GM21381 (cell line): Measurements from ENCODE around the gene PDXK.
A peak's percentile ranks its signal among the peaks of the same experiment; 100 is the strongest.

Experiments
- ATAC-seq: cut with Tn5 transposase; IDR thresholded peaks from one replicate; pipeline ENCODE4 v1.9.1; 2021; ENCODE audit warnings: mild to moderate bottlenecking, moderate library complexity; ENCODE audit not compliant: unreplicated experiment

Gene PDXK

DNA sequence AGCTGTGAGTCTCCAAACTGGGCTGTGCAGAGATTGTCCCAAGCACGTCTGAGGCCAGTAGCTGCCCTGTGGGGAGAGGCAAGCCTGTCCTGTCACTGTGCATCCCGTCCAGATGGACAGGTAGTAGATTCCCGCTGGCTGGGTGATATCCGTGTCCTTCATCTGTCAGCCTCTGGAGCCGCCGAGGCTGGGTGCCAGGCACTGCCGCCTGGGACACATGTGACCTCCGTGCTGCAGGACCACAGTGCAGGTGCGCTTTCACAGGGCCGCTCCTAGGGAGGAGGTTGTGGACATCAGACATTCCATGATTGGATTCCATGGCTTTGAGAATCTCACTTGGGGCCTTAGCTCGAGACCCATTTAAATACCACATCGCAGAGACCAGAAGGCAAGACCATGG lies 4.7 kb downstream of the PDXK start:
- ATAC-seq, result no peak

DNA sequence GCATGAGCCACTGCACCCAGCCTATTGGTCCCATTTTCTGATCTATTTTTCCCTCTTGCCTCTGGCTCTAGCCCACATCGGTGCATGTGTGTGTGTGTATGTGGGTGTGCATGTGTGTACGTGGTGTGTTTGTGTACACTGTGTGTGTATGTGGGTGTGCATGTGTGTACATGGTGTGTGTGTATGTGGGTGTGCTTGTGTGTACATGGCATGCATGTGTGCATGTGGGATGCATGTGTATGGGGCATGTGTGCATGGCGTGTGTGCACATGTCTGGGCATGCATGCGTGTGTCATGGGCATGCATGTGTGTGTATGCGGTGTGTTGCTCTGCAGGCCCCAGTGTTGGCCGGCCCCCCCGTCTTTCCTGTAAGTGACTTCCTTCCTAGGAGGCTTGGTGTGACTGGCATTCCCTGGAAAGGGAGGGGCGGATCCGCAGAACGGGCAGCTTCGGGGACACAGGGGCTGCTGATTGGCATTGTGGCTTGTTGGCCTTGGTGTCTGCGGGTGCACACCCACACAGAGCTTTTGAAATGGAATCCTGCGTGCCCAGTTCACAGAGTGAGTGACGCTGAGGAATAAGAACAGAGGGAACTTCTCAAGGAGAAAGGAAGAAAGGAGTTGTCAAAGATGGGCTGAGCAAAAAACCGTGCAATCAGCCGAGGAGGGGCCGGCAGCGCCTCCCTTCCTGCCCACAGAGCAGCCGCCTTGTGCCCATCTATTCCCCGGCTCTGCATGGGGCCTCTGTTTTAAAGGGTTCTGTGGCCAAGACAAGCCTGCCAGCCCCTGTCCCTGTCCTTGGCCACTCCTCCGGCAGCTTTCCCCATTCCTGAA lies 8.0 kb downstream of the PDXK start:
- ATAC-seq, result no peak

DNA sequence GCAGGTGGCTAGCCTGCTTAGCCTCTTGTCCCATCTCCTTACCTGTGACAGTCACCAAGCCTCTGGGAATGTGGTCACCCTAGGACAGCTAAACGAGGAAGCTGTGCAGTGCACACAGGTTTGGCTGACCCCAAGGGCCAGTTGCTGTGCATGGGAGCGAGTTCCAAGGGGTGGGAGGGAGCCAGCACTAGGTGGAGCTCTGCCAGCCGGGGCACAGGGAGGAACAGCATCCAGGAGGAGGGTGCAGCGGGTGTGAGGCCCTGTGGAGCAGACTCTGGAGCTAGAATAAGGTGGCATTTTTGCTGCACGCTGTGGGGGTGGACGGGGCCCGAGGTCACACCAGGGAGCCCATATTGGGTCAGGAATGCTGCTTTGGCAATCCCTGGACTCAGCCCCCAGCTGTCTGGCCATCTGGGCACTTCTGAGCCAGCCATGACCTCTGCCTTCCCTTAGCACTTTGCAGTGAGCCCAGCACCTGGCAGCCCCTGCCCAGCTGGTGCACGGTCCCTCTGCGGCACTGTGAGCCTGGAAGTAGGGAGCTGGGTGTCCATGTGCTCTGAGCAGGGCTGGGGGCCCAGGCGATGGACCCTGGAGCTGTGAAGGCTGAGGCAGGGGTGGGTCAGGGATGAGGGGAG lies 8.7 kb downstream of the PDXK start:
- no peak for ATAC-seq

DNA sequence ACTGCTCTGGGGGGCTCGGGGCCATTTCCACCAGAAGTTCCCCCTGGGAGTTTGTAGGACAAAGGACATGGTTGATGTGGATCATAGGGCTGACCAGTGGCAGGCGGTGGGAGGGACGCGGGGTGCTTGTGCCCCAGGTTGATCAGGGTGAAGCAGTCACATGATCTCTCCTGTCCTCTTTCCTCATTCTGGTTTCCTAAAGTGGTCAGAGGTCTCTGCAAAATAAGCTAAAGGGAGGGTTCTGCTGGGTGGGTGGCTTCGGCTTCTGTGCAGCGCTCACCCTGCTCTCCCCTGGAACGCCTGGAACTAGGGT lies 9.2 kb downstream of the PDXK start:
- ATAC-seq, result peak; percentile 2

DNA sequence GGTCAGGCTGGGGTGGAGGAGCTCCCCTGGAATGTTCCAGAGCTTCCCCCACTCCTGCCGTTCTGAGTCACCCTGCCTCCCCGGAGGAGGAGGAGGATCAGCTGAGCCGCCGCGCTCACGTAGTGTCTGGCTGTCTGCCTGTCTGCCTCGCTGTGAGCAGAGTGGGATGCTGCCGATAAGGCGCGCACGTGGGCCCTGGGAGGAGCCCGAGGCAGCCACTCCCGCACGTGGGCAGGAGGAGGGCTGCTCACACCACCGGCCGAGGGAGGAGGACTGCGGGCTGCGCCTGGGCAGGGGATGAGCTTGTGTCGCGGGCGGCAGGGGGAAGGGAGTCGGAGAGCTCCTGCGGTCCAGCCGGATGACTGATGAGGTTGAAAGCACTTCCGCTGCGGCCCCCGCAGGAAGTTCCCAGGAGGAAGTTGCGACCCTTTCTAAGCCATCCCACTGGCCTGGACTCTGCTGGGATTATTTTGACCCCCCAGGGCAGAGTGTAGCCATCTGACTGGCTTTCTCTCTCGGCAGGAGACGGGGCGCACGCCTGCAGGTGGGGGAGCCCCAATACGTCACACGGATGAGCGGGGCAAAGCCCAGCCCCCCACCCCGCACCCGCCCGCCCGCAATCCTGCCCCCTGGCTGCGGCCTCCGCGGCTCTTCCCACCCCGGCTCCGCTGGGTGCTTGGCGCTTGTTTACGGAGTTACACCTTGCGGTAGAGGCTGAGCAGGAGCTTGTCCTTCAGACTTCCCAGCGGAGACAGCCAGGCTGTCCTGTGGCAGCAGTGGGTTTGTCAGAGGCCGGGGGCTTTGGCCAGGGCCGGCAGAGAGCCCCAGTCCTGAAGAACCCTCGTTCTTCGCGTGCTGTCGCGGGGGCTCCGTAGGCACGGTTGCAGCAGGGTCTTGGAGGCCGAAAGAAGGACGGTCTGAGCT lies 9.8 kb downstream of the PDXK start:
- peak; percentile 67 for ATAC-seq

DNA sequence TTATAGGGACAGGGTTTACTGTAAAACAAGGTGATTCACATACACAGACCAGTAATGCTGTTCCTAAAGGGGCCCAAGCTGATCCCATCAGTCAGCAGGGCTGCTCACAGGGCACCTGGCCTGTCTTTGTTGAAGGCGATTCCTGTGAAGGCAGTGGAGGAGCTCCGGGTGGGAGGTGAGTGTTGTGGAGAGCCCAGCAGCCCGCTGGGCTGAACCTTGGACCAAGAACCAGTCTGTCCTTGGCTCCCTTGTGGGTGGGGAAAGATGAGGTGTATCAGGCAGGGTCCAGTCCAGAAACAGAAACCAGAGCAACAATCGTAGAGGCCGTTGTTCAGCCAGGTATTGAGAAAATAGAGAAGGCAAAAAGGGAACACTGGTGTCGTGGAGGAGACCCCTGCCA lies 12.5 kb downstream of the PDXK start:
- ATAC-seq, result no peak

DNA sequence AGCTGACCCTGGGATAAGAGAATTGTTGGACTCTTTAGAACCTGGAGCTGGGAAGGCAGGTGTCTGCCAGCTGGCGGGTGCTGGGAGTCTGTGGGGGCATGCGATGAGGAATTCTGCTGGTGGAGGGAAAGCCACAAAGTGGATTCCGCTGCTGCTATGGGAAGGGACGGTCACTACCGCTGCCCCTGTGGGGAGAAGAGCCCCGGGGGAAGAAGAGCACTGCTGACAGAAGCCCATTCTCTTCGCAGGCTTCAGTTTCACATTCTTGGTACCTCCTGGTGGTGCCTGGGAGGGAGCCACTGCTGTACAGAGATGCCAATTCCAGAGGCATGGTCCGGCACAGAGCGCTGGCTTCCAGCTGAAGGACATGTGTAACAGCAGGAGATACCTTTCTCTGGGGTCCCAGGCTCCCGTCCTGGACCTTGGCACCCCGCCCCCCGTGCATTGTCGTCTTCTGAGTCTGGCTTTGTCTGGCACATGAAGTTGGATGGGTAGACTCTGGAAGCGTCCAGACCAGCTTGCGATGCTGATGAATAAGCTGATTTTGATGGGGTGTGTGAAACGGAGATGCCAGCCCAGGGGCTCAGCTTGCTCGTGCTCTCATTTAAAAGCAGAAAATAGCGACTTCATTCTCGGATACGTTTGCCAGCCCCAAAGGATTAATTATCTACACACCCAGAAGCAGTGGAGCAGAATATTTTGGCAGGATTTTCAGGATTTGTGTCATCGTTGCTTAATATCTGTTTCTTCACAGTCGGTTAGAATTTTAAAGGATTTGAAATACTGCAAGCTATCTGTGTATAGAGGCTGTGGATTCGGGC lies 13.2 kb downstream of the PDXK start:
- no peak for ATAC-seq

DNA sequence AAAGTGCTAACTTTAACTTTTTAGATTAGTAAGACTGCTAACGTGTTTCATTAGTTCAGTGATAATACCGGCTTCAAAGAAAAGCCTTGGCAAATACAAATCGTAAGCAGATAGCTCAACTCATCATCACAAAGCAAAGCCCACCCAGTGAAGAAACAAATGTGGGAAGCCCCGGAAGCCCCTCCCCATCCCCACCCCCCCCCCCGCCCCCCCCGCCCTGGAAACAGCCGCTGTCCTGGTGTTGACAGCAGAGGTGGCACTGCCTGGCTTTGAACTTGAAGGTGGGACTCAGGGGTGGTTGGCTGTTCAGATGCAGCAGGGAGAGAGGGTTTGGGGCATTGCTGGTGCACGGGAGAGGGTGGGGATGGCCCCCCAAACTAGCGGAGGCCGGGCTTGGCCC lies 14.1 kb downstream of the PDXK start:
- no peak for ATAC-seq

DNA sequence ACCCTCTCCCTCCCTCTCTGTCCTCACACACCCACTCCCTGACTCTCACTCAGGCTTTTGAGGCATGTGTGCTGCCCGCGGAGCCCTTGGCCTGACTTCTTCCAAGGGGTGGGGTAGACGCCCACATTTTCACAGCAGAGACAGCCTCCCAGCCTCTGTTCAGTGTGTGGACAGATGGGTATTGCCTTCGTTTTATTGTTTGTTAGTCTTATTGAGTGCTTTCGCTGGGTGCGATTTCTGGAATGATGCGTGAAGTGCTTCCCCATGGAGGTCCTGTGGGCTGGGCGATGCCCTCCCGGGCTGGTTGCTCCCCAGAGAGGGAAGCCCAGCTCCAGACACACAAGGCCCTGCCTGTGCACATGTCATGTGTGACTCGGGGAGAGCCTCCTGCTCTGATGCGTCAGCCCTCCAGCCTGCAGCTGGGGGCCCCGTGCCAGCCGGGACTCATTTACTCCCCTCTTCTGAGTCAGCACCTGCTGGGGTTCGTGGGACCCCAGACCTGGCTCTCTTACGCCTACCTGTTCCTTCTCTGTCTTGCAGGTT lies 14.7 kb downstream of the PDXK start:
- no peak for ATAC-seq

DNA sequence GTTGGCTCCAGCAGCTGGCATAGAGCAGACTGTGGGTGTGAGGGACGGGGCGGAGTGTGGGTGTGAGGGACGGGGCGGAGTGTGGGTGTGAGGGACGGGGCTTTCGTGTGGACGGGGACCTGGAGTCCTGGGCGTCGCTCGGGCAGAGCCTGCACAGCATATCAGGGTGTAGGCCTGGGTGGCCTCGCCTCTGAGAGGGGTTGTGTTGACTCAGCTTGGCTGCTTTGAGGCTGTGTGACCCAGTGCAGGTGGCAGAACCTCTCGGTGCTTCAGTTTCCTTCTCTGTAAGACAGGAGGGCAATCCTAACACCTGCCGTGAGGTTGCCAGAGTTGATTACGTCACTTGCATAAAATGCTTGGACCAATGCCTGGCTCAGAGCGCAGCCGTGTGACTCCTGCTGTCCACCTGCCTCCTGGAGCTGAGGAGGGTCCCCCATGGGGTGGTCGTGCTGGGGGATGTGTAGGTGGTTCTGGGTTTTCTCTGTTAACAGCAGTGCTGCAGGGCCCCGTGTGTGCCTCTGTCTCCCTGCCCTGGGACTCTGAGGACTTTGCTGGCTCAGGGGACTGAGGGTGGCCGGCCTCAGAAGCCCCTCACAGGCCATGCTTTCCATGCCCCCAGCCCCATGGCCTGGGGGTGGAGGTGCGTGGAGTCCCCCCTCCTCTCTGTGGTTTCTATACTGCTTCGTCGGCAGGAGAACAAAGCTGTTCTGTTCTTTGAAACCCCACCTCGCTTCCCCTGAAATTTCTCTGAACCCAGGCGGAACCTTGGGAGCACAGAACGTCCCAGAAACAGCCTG lies 15.4 kb downstream of the PDXK start:
- ATAC-seq, result no peak

DNA sequence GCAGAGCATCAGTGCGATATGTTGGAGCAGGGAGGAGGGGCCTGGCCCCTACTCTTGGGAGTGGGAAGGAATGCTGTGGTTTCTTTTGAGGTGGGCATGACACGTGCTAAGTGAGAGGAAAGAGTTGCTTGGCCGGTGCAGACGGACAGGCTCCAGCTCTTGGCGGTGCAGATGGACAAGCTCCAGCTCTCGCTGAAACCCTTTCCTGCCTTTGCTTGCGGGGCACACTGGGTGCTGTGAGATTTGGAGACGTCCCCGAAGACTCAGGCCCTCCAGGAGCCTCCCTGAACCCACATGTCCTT lies 15.9 kb downstream of the PDXK start:
- ATAC-seq, result no peak

DNA sequence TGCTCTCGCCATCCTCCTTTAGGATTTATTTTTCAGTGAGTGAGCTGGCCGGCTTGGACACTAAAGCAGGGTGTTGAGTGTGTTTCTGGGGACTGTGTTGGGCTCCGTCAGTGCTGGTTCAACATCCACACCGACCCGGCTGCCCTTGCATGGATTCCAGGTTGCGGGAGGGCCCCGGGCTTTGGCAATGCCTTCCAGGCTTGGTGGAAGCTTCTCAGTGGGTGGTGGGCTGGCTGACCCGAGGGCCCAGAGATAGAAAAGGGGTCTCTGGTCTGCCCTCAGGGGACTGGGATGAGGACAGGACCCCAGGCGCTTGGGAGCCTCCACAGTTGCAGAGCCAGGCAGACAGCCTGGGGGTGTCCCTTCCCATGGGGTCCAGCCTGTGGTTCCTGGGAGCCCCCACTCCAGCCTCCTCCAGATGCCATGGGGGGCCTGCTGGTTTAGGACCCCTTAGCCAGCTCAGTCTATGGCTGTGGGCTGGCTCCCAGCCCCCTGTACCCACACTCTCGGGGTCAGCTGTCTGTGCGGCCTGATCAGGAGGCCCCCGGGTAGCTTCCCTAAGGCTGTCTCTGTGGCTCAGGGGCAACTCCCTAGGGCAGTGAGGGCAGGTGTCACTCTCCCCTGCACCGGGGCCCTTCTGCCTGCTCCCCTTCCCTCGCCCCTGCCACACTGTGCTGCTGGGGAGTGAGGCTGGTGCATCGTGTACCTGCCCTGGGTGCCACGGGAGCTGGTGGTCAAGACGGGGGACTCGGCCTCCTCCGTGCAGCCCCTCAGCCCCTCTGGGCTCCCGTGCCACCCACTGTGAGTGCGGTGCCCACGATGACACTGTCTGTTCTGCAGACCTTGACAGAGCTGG lies 16.5 kb downstream of the PDXK start:
- ATAC-seq, result no peak

DNA sequence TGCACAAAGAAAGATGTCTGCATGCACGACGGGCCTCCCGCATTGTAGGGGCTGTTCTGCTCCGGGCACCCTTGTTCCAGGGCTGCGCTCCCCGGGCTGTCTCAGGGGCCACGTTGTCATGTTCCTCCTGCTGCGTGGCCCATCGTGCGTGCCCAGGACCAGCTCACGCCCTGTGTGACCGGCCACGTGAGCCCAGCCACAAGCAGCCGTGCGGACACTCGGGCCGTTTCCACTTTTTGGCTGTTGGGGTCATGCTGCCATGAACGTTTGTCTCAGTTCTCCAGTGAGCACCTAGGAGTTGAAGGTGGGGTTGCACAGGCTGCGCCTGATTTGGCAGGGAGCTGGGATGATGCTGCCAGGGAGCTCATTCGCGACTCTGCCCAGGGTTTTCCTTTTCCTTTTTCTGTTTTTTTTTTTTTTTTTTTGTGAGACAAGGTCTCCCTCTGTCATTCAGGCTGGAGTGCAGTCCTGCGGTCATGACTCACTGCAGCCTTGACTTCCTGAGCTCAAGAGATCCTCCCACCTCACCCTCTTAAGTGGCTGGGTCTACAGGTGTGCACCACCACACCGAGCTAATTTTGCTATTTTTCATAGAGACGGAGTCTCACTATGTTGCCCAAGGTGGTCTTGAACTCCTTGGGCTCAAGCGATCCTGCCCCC lies 17.4 kb downstream of the PDXK start:
- ATAC-seq, result no peak

DNA sequence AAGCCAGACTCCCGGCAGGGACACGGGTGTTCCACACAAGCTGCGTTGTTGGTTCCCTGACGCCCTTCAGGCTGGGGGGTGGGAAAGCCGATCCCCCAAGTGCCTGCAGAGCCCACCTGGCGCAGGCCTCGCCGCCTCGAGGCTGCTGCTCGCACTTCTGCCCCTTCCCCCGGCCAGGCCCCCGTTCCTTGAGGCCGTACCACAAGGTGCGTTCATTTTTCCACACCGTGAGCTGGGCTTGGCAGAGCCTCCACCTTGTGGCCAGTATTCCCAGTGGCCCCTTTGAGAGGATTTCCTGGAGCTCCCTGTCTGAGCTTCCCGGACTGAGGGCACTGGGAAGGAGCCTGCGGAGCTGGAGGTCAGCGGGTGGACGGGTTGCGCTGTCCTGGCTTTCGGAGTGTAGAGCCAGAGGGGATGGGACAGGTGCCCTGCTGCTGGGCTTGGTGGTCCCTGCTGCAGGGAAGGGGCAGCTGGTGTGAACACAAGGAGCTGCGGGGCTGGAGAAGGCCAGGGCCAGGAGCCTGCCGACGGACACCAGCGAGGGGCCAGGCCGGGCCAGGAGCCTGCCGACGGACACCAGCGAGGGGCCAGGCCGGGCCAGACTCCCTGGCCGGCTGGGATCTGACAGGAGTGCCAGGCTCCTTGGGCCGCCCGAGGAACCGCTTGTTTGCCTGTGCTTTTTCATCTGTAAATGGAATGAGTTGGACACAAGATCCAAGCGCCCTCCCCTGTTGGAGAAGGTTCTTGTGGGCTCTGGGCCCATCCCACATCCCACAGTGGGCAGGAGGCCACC lies 18.4 kb downstream of the PDXK start:
- ATAC-seq, result no peak

DNA sequence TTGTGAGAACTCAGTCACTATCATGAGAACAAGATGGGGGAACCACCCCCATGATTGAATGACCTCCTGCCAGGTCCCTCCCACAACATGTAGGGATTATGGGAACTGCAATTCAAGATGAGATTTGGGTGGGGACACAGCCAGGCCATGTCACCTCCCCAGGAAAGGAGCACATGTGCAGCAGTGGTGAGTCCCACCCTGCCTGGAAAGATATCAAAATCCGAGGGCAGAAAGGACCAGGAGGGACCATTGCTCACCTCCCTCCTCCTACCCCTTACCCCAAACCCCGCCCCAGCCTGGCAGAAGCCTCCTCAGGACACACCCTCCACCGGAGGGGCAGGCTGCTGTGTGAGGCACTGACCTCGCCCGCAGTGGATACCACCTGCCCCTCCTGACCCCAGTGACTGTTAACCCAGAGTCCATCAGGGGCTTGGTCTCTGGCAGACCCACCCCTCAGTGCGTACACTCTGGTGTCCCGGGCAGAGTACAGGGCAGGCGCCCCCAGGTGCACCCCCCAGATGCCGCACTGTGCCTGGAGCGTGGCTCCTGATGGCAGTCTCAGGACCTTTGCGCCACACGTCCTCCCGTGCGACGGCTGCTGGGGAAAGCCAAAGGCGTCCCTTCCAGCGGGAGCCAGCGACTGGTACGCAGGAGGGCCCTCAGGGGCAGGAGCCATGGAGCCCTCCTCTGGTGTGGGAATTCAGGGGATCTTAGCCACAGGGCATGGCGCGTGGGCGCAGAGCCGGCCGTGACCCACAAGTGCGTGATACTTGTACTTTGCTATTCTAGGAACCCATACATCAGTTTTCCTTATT lies 20.9 kb downstream of the PDXK start:
- ATAC-seq, result no peak

DNA sequence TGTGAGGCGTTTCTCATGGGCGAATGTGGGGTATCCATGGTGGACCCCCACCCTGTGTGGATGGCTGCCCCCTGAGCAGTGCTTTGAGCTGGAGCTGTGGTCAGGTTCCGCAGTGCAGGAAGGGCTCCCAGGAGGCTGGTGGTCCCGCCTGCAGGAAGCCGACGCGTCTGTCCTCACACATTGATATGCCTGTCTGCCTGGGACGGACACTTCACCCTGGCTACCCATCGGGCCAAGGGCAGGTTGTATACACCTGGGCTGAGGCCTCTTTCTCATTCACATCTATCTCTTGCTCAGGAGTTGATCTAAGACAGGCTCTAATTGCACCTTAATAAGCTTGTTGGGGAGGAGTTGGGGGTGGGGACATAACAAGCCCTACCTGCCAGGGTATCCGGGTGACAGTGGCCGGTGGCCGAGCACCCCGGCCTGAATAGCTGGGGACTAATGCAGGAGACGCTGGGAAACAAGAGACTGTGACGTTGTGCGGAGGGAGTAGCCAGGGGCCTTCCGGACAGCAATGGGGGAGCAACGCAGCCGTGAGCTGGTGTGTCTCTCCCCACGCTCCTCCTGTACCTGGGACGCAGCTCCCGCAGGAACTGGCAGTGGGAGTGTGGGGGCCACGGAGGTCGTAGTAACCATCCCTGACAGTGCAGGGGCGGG lies 21.7 kb downstream of the PDXK start:
- ATAC-seq, result no peak
